SK-N-DZ (cell line): ENCODE results near the gene RHOJ.

Experiments used
- DNase-seq: peaks from one replicate; pipeline ENCODE4 v3.0.0-alpha.2; 2015; ENCODE audit warnings: low spot score

The RHOJ gene

GRCh38 chr14:63205044-63205575, 867 bp downstream of the RHOJ start:
- DNase-seq, result no peak

- no peak for DNase-seq
These were observed 1.6 kb downstream of the RHOJ start for GRCh38 chr14:63205866-63206265.

GRCh38 chr14:63209160-63209559, 4.9 kb downstream of the RHOJ start:
- no peak for DNase-seq

- no peak for DNase-seq
These were observed 6.6 kb downstream of the RHOJ start for GRCh38 chr14:63210812-63211211.

- no peak for DNase-seq
These were observed 8.0 kb downstream of the RHOJ start for GRCh38 chr14:63212209-63212608.

- no peak for DNase-seq
These were observed 8.7 kb downstream of the RHOJ start for GRCh38 chr14:63212776-63213500.

- DNase-seq, result no peak
These were observed 10.4 kb downstream of the RHOJ start for GRCh38 chr14:63214417-63215196.

GRCh38 chr14:63220526-63220925, 16.3 kb downstream of the RHOJ start:
- no peak for DNase-seq

GRCh38 chr14:63223596-63223995, 19.4 kb downstream of the RHOJ start:
- no peak for DNase-seq

GRCh38 chr14:63224196-63224595, 20.0 kb downstream of the RHOJ start:
- no peak for DNase-seq

- no peak for DNase-seq
These were observed 24.0 kb downstream of the RHOJ start for GRCh38 chr14:63228217-63228616.

- DNase-seq, result no peak
These were observed 25.3 kb downstream of the RHOJ start for GRCh38 chr14:63229330-63230059.

GRCh38 chr14:63231766-63232165, 27.5 kb downstream of the RHOJ start:
- no peak for DNase-seq

- DNase-seq, result no peak
These were observed 33.5 kb downstream of the RHOJ start for GRCh38 chr14:63237791-63238190.

- no peak for DNase-seq
These were observed 36.0 kb downstream of the RHOJ start for GRCh38 chr14:63240221-63240620.

- DNase-seq, result no peak
These were observed 36.9 kb downstream of the RHOJ start for GRCh38 chr14:63241096-63241495.

- DNase-seq, result no peak
These were observed 39.4 kb downstream of the RHOJ start for GRCh38 chr14:63243646-63244045.

- DNase-seq, result no peak
These were observed 41.6 kb downstream of the RHOJ start for GRCh38 chr14:63245893-63246292.

GRCh38 chr14:63248211-63248610, 44.0 kb downstream of the RHOJ start:
- no peak for DNase-seq

GRCh38 chr14:63249092-63249491, 44.8 kb downstream of the RHOJ start:
- DNase-seq, result no peak

- DNase-seq, result no peak
These were observed 53.1 kb downstream of the RHOJ start for GRCh38 chr14:63257299-63257698.

GRCh38 chr14:63262446-63262845, 58.2 kb downstream of the RHOJ start:
- no peak for DNase-seq
